Measurements from ENCODE around the gene DPYSL3. TPM values are rescaled to one million over a fixed set of nuclear protein-coding genes. Genes with fewer than 3 reads are reported as not detected.

DPYSL3 gene
- total and polyA plus RNA-seq, 3 experiments from 2014 or later: 0.13 to 0.35 TPM; not detected in 1

DNA sequence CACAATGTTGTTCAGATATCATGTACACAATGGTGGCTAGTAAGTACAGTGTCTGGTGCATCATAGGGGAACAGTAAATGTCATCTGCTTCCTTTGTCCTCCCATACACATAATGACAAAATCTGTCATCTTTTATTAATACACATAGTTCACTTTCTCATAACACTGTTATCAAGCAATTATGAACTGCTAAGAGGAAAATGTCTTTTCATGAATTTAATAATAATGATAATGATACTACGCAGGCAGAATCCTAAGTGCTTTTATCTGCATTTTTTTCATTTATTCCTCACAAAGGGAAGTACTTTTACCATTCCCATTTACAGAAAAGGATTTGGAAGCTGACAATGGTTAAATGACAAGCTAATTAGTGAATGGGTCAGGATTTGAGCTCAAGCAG lies 35.7 kb downstream of the DPYSL3 start:
- H3K27ac ChIP-seq (ENCODE audit: low read depth, low read length): no peak overlapping the region
- H3K4me3 ChIP-seq (ENCODE audit: low read length): no peak overlapping the region
- ChIA-PET CTCF (no interaction called here), POLR2A (no interaction called here)
- Mint-ChIP-seq H3K4me3 (no peak overlapping the region), H3K4me1 (no peaks in the 10 kb centered on the region), H3K27ac (no peak overlapping the region), H3K36me3 (no peaks in the 10 kb centered on the region), H3K27me3 (peaks cover 2 to 17% of the 10 kb centered on the region in 2 donors), H3K9me3 (peaks cover 0 to 2% (median 0%) of the 10 kb centered on the region in 5 donors)
- H3K36me3 ChIP-seq (ENCODE audit: insufficient read depth, low read length): no peaks in the 10 kb centered on the region
- H3K9me3 ChIP-seq (ENCODE audit: low read length): no peaks in the 10 kb centered on the region
- no peak for DNase-seq
- H3K4me1 ChIP-seq (ENCODE audit: insufficient read depth, low read length): no peaks in the 10 kb centered on the region
- no peaks in the 10 kb centered on the region for H3K27me3 ChIP-seq (ENCODE audit: insufficient read depth, low read length, poor library complexity, severe bottlenecking)

GRCh38 chr5:147472664-147473475 lies 37.0 kb downstream of the DPYSL3 start:
- CTCF ChIA-PET: interaction anchor here (1.1 kb wide), 1 partner anchor 11 kb away, joined by 3 read pairs; no protein-coding TSS in a partner anchor

GRCh38 chr5:147467973-147468508 lies 41.8 kb downstream of the DPYSL3 start:
- CTCF ChIA-PET: no interaction called here
- Mint-ChIP-seq H3K9me3 (peaks cover 0 to 3% (median 0%) of the 10 kb centered on the region in 5 donors), H3K27ac (no peak overlapping the region), H3K4me3 (no peak overlapping the region), H3K36me3 (no peaks in the 10 kb centered on the region), H3K4me1 (no peaks in the 10 kb centered on the region), H3K27me3 (peaks cover 0 to 6% of the 10 kb centered on the region in 2 donors)
- DNase-seq: no peak
- Histone ChIP-seq H3K36me3 (ENCODE audit: insufficient read depth, low read length) (no peaks in the 10 kb centered on the region), H3K4me3 (ENCODE audit: low read length) (no peak overlapping the region), H3K27ac (ENCODE audit: low read depth, low read length) (no peak overlapping the region), H3K27me3 (ENCODE audit: insufficient read depth, low read length, poor library complexity, severe bottlenecking) (no peaks in the 10 kb centered on the region), H3K9me3 (ENCODE audit: low read length) (no peaks in the 10 kb centered on the region), H3K4me1 (ENCODE audit: insufficient read depth, low read length) (no peaks in the 10 kb centered on the region)
- POLR2A ChIA-PET: no interaction called here

More at GRCh38 chr5:147472664-147473475, 37.0 kb downstream of the DPYSL3 start:
- H3K36me3 Mint-ChIP-seq: no peaks in the 10 kb centered on the region
- DNase-seq: no peak
- Histone ChIP-seq H3K4me1 (ENCODE audit: insufficient read depth, low read length) (no peaks in the 10 kb centered on the region), H3K36me3 (ENCODE audit: insufficient read depth, low read length) (no peaks in the 10 kb centered on the region), H3K4me3 (ENCODE audit: low read length) (no peak overlapping the region), H3K27ac (ENCODE audit: low read depth, low read length) (no peak overlapping the region), H3K9me3 (ENCODE audit: low read length) (no peaks in the 10 kb centered on the region), H3K27me3 (ENCODE audit: insufficient read depth, low read length, poor library complexity, severe bottlenecking) (no peaks in the 10 kb centered on the region)
- H3K4me3 Mint-ChIP-seq: no peak overlapping the region
- peaks cover 0 to 2% (median 0%) of the 10 kb centered on the region in 5 donors for H3K9me3 Mint-ChIP-seq
- no peaks in the 10 kb centered on the region for H3K4me1 Mint-ChIP-seq
- H3K27me3 Mint-ChIP-seq: peaks cover 0 to 10% of the 10 kb centered on the region in 2 donors
- POLR2A ChIA-PET: no interaction called here
- no peak overlapping the region for H3K27ac Mint-ChIP-seq

- peaks cover 0 to 6% of the 10 kb centered on the region in 2 donors for H3K27me3 Mint-ChIP-seq
These were observed 43.4 kb downstream of the DPYSL3 start for GRCh38 chr5:147466360-147466980.

GRCh38 chr5:147465747-147466146 lies 44.1 kb downstream of the DPYSL3 start:
- Histone ChIP-seq H3K36me3 (ENCODE audit: insufficient read depth, low read length) (no peaks in the 10 kb centered on the region), H3K4me1 (ENCODE audit: insufficient read depth, low read length) (no peaks in the 10 kb centered on the region), H3K27me3 (ENCODE audit: insufficient read depth, low read length, poor library complexity, severe bottlenecking) (no peaks in the 10 kb centered on the region), H3K27ac (ENCODE audit: low read depth, low read length) (no peak overlapping the region), H3K9me3 (ENCODE audit: low read length) (no peaks in the 10 kb centered on the region), H3K4me3 (ENCODE audit: low read length) (no peak overlapping the region)
- CTCF ChIA-PET: no interaction called here
- no peaks in the 10 kb centered on the region for H3K36me3 Mint-ChIP-seq
- H3K9me3 Mint-ChIP-seq: peaks cover 0 to 3% (median 0%) of the 10 kb centered on the region in 5 donors
- H3K4me3 Mint-ChIP-seq: no peak overlapping the region
- H3K4me1 Mint-ChIP-seq: no peaks in the 10 kb centered on the region
- POLR2A ChIA-PET: no interaction called here
- H3K27ac Mint-ChIP-seq: no peak overlapping the region
- DNase-seq: no peak
- peaks cover 0 to 6% of the 10 kb centered on the region in 2 donors for H3K27me3 Mint-ChIP-seq

More at GRCh38 chr5:147466360-147466980, 43.4 kb downstream of the DPYSL3 start:
- Histone ChIP-seq H3K27me3 (ENCODE audit: insufficient read depth, low read length, poor library complexity, severe bottlenecking) (no peaks in the 10 kb centered on the region), H3K4me3 (ENCODE audit: low read length) (no peak overlapping the region), H3K36me3 (ENCODE audit: insufficient read depth, low read length) (no peaks in the 10 kb centered on the region), H3K27ac (ENCODE audit: low read depth, low read length) (no peak overlapping the region), H3K4me1 (ENCODE audit: insufficient read depth, low read length) (no peaks in the 10 kb centered on the region), H3K9me3 (ENCODE audit: low read length) (no peaks in the 10 kb centered on the region)
- no peak for DNase-seq
- Mint-ChIP-seq H3K36me3 (no peaks in the 10 kb centered on the region), H3K9me3 (peaks cover 0 to 3% (median 0%) of the 10 kb centered on the region in 5 donors), H3K4me1 (no peaks in the 10 kb centered on the region), H3K27ac (no peak overlapping the region), H3K4me3 (no peak overlapping the region)
- CTCF ChIA-PET: interaction anchor here (0.8 kb wide), 1 partner anchor 13 kb away, joined by 5 read pairs; no protein-coding TSS in a partner anchor
- POLR2A ChIA-PET: no interaction called here

DNA sequence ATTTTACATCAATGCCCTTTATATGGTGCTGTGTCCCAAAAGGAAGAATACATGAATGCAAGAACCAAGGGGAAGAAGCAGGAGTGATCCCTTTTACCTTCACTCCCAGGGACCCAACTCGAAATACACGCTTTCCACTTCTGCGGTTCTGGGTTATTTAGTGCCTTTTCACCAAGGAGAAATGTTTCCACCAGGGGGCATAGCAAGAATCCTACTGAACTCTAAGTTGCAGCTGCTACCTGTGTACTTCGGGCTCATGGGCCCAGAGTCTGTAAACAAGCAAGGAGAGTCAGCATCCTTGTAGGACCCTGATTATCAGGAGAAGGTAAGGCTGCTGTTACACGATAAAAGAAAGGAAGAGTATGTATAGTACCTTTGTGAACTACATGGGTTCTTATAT lies 45.7 kb downstream of the DPYSL3 start:
- Mint-ChIP-seq H3K4me3 (no peak overlapping the region), H3K4me1 (no peaks in the 10 kb centered on the region), H3K36me3 (no peaks in the 10 kb centered on the region), H3K9me3 (peaks cover 0 to 2% (median 0%) of the 10 kb centered on the region in 5 donors), H3K27me3 (peaks cover 7 to 12% of the 10 kb centered on the region in 2 donors), H3K27ac (no peak overlapping the region)
- H3K4me1 ChIP-seq (ENCODE audit: insufficient read depth, low read length): no peaks in the 10 kb centered on the region
- H3K36me3 ChIP-seq (ENCODE audit: insufficient read depth, low read length): no peaks in the 10 kb centered on the region
- H3K27ac ChIP-seq (ENCODE audit: low read depth, low read length): no peak overlapping the region
- no peaks in the 10 kb centered on the region for H3K9me3 ChIP-seq (ENCODE audit: low read length)
- H3K27me3 ChIP-seq (ENCODE audit: insufficient read depth, low read length, poor library complexity, severe bottlenecking): no peaks in the 10 kb centered on the region
- H3K4me3 ChIP-seq (ENCODE audit: low read length): no peak overlapping the region
- ChIA-PET CTCF (no interaction called here), POLR2A (no interaction called here)
- no peak for DNase-seq

DNA sequence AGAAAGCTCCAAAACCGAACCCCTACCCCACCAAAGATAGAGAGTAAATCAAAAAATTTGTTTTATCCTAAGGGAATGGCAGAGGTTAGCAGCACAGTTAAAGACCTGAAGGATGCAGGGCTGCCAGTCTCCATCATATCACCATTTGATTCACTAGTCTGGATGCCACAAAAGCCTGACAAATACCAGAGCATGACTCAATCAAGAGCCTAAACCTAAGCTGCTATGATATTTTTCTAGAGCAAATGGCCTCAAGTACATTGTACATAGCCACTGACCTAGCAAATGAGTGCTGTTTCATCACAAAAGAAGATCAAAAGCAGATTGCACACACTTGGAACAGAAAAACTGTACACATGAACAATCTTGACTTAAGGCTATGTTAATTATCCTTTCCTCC lies 48.0 kb downstream of the DPYSL3 start:
- peaks cover 0 to 2% (median 0%) of the 10 kb centered on the region in 5 donors for H3K9me3 Mint-ChIP-seq
- Histone ChIP-seq H3K9me3 (ENCODE audit: low read length) (no peaks in the 10 kb centered on the region), H3K4me1 (ENCODE audit: insufficient read depth, low read length) (no peaks in the 10 kb centered on the region), H3K4me3 (ENCODE audit: low read length) (no peak overlapping the region), H3K27me3 (ENCODE audit: insufficient read depth, low read length, poor library complexity, severe bottlenecking) (no peaks in the 10 kb centered on the region), H3K27ac (ENCODE audit: low read depth, low read length) (no peak overlapping the region), H3K36me3 (ENCODE audit: insufficient read depth, low read length) (no peaks in the 10 kb centered on the region)
- H3K4me1 Mint-ChIP-seq: no peaks in the 10 kb centered on the region
- POLR2A ChIA-PET: no interaction called here
- no peak overlapping the region for H3K27ac Mint-ChIP-seq
- no peaks in the 10 kb centered on the region for H3K36me3 Mint-ChIP-seq
- H3K4me3 Mint-ChIP-seq: no peak overlapping the region
- CTCF ChIA-PET: no interaction called here
- H3K27me3 Mint-ChIP-seq: peaks cover 13 to 25% of the 10 kb centered on the region in 2 donors
- no peak for DNase-seq

GRCh38 chr5:147460380-147460779 lies 49.5 kb downstream of the DPYSL3 start:
- no peaks in the 10 kb centered on the region for H3K4me1 Mint-ChIP-seq
- H3K36me3 ChIP-seq (ENCODE audit: insufficient read depth, low read length): no peaks in the 10 kb centered on the region
- no peak overlapping the region for H3K27ac Mint-ChIP-seq
- H3K36me3 Mint-ChIP-seq: no peaks in the 10 kb centered on the region
- peaks cover 17 to 37% of the 10 kb centered on the region in 2 donors for H3K27me3 Mint-ChIP-seq
- no peak overlapping the region for H3K4me3 Mint-ChIP-seq
- POLR2A ChIA-PET: no interaction called here
- no peaks in the 10 kb centered on the region for H3K9me3 ChIP-seq (ENCODE audit: low read length)
- H3K27ac ChIP-seq (ENCODE audit: low read depth, low read length): no peak overlapping the region
- peaks cover 0 to 2% (median 0%) of the 10 kb centered on the region in 5 donors for H3K9me3 Mint-ChIP-seq
- DNase-seq: no peak
- CTCF ChIA-PET: no interaction called here
- H3K4me1 ChIP-seq (ENCODE audit: insufficient read depth, low read length): no peaks in the 10 kb centered on the region
- no peaks in the 10 kb centered on the region for H3K27me3 ChIP-seq (ENCODE audit: insufficient read depth, low read length, poor library complexity, severe bottlenecking)
- no peak overlapping the region for H3K4me3 ChIP-seq (ENCODE audit: low read length)

Measured in CD8-positive, alpha-beta memory T cell (primary cell).